Natural killer cell (primary cell): ENCODE results near the gene MDGA2. TPM values are rescaled to one million over a fixed set of nuclear protein-coding genes. Genes with fewer than 3 reads are reported as not detected.

ENCODE experiments used
- ATAC-seq, 3 donors: fragments of 150-1000 bp in 2 of 3; fragments of 200-7000 bp in 1 of 3; cut with Tn5 transposase; 1 replicate in 1 of 3; 2 replicates in 2 of 3; pipeline ENCODE4 v1.10.0; 2021; ENCODE audit warnings: mild to moderate bottlenecking in 2 of 3, moderate library complexity in 2 of 3
- DNase-seq, 2 donors: peaks; one replicate each; pipeline versions ENCODE4 v3.0.0 to v3.0.0-alpha.2; 2013 to 2021; ENCODE audit warnings: mixed read lengths in 1 of 2
- H3K27ac ChIP-seq: one replicate; pipeline ENCODE4 v1.5.1; 2013; ENCODE audit warnings: mild to moderate bottlenecking, low read length
- H3K27me3 ChIP-seq: one replicate; pipeline ENCODE4 v1.6.1; 2013; ENCODE audit warnings: low read length; ENCODE audit not compliant: control insufficient read depth, insufficient read depth
- H3K36me3 ChIP-seq: one replicate; pipeline ENCODE4 v1.6.1; 2013; ENCODE audit warnings: low read length; ENCODE audit not compliant: control insufficient read depth, insufficient read depth
- H3K4me1 ChIP-seq: one replicate; pipeline ENCODE4 v1.6.1; 2013; ENCODE audit warnings: low read length; ENCODE audit not compliant: control insufficient read depth, insufficient read depth
- H3K4me3 ChIP-seq: one replicate; pipeline ENCODE4 v1.5.1; 2013; ENCODE audit warnings: low read length
- H3K9me3 ChIP-seq: one replicate; pipeline ENCODE4 v1.6.1; 2013; ENCODE audit warnings: low read length; ENCODE audit not compliant: control insufficient read depth, insufficient read depth
- H3K27ac Mint-ChIP-seq, 2 donors: one replicate each; pipeline ENCODE4 v1.8.0; 2022; ENCODE audit warnings: mild to moderate bottlenecking in 2 of 2, mixed read lengths in 2 of 2, moderate library complexity in 1 of 2
- H3K27me3 Mint-ChIP-seq, 2 donors: one replicate each; pipeline ENCODE4 v1.8.0; 2022; ENCODE audit warnings: low read depth in 2 of 2, mixed read lengths in 2 of 2
- H3K36me3 Mint-ChIP-seq: one replicate; pipeline ENCODE4 v1.8.0; 2022; ENCODE audit warnings: mixed read lengths
- H3K4me1 Mint-ChIP-seq, 2 donors: one replicate each; pipeline ENCODE4 v1.8.0; 2022; ENCODE audit warnings: mixed read lengths in 2 of 2
- H3K4me3 Mint-ChIP-seq: one replicate; pipeline ENCODE4 v1.8.0; 2022; ENCODE audit warnings: mild to moderate bottlenecking, moderate library complexity, mixed read lengths
- H3K9me3 Mint-ChIP-seq, 2 donors: one replicate each; pipeline ENCODE4 v1.8.0; 2022; ENCODE audit warnings: mixed read lengths in 2 of 2
- CTCF ChIP-seq: fragments of 200-600 bp; IDR thresholded peaks from one replicate; pipeline ENCODE4 v1.8.0; 2022; ENCODE audit warnings: antibody characterized with exemption
- whole genome bisulfite sequencing: methylation state at CpG from one replicate; pipeline ENCODE4 v1.1.7; 2013; ENCODE audit warnings: missing lambda C conversion rate; ENCODE audit not compliant: insufficient coverage; 5-methylcytosine and 5-hydroxymethylcytosine counted together
- intact Hi-C: fragments of 100-400 bp; cut with micrococcal nuclease; formaldehyde crosslinking; loops from one replicate; pipeline ENCODE4 v1.14.2; 2022
- total RNA-seq, 4 donors: library from RNA; stranded (reverse); fragments of 120-200 nt in 1 of 4; gene quantifications; one replicate each; pipeline versions ENCODE4 v1.2.3 to v1.2.4, GENCODE V29; 2013 to 2022

The MDGA2 gene
- total RNA-seq, 3 donors from 2014 or later (not counting 1 experiment from before 2014, with no cell fraction given) = not detected

GRCh38 chr14:47278233-47278842, 397.1 kb downstream of the MDGA2 start:
- DNase-seq = peak in 1 of 2 donors; percentile 12

GRCh38 chr14:47277703-47278102, 397.7 kb downstream of the MDGA2 start:
- Histone ChIP-seq H3K4me1 (no peaks in the 10 kb centered on the region), H3K4me3 (no peak overlapping the region), H3K27ac (no peak overlapping the region), H3K9me3 (no peaks in the 10 kb centered on the region), H3K27me3 (no peaks in the 10 kb centered on the region), H3K36me3 (no peaks in the 10 kb centered on the region)
- Mint-ChIP-seq H3K9me3 (peaks cover 5 to 6% of the 10 kb centered on the region in 2 donors), H3K27ac (no peak overlapping the region), H3K4me1 (no peaks in the 10 kb centered on the region), H3K36me3 (no peaks in the 10 kb centered on the region), H3K27me3 (no peaks in the 10 kb centered on the region), H3K4me3 (no peak overlapping the region)
- intact Hi-C loops = no loop called here
- TF ChIP-seq CTCF = no peak
- ATAC-seq (no peak), DNase-seq (no peak)
- 92% methylated on average over 1 of the region's 1 CpG for WGBS

More at GRCh38 chr14:47278233-47278842, 397.1 kb downstream of the MDGA2 start:
- Histone ChIP-seq H3K4me3 (no peak overlapping the region), H3K27me3 (no peaks in the 10 kb centered on the region), H3K9me3 (no peaks in the 10 kb centered on the region), H3K36me3 (no peaks in the 10 kb centered on the region), H3K27ac (no peak overlapping the region), H3K4me1 (no peaks in the 10 kb centered on the region)
- no peak for TF ChIP-seq CTCF
- no peak overlapping the region for H3K4me3 Mint-ChIP-seq
- H3K36me3 Mint-ChIP-seq = no peaks in the 10 kb centered on the region
- H3K4me1 Mint-ChIP-seq = no peaks in the 10 kb centered on the region
- no peaks in the 10 kb centered on the region for H3K27me3 Mint-ChIP-seq
- ATAC-seq = no peak
- intact Hi-C loops = no loop called here
- H3K27ac Mint-ChIP-seq = no peak overlapping the region
- peaks cover 5 to 6% of the 10 kb centered on the region in 2 donors for H3K9me3 Mint-ChIP-seq
- WGBS = 9% methylated on average over 4 of the region's 5 CpGs

- H3K4me3 Mint-ChIP-seq = no peak overlapping the region
- ATAC-seq = no peak
These were observed 398.5 kb downstream of the MDGA2 start for GRCh38 chr14:47276931-47277330.

More at GRCh38 chr14:47276931-47277330, 398.5 kb downstream of the MDGA2 start:
- Histone ChIP-seq H3K9me3 (no peaks in the 10 kb centered on the region), H3K4me3 (no peak overlapping the region), H3K27ac (no peak overlapping the region), H3K27me3 (no peaks in the 10 kb centered on the region), H3K36me3 (no peaks in the 10 kb centered on the region), H3K4me1 (no peaks in the 10 kb centered on the region)
- DNase-seq = no peak
- WGBS = 73% methylated on average over 3 of the region's 3 CpGs
- no peak for TF ChIP-seq CTCF
- H3K4me1 Mint-ChIP-seq = no peaks in the 10 kb centered on the region
- H3K27ac Mint-ChIP-seq = no peak overlapping the region
- intact Hi-C loops = no loop called here
- H3K27me3 Mint-ChIP-seq = no peaks in the 10 kb centered on the region
- no peaks in the 10 kb centered on the region for H3K36me3 Mint-ChIP-seq
- H3K9me3 Mint-ChIP-seq = peaks cover 6 to 8% of the 10 kb centered on the region in 2 donors
